ENCODE results near the gene PEX5L. TPM values are rescaled to one million over a fixed set of nuclear protein-coding genes. Genes with fewer than 3 reads are reported as not detected.

PEX5L gene
- 0.04 and 0.07 TPM in 2 replicates for polyA plus RNA-seq (2013)

GRCh38 chr3:180036671-180037455, at the start of gene PEX5L:
Gene PEX5L, minus strand, starts transcription at chr3:180036937. Its CDS starts 338 bp downstream, at chr3:180036599.
- no peaks in the 10 kb centered on the region for H3K36me3 ChIP-seq (ENCODE audit: control insufficient read depth in 1 of 2, insufficient read depth in 2 of 2, low read length in 2 of 2)
- no peak within 1 kb of the TSS for H2BK5ac ChIP-seq (ENCODE audit: low read depth, low read length, poor library complexity)
- no peak within 1 kb of the TSS for H3K23ac ChIP-seq (ENCODE audit: low read length)
- no peak within 1 kb of the TSS for H2AK5ac ChIP-seq (ENCODE audit: low read length)
- no peaks in the 10 kb centered on the region for H3K9me3 ChIP-seq (ENCODE audit: insufficient read depth, low read depth, low read length)
- H2BK12ac ChIP-seq (ENCODE audit: low read length): no peak within 1 kb of the TSS
- H4K12ac ChIP-seq (ENCODE audit: low read depth, low read length): no peak within 1 kb of the TSS
- no peak within 1 kb of the TSS for H3K18ac ChIP-seq (ENCODE audit: low read length)
- H3K79me1 ChIP-seq (ENCODE audit: low read length): no peaks in the 10 kb centered on the region
- peaks cover 14% of the 10 kb centered on the region for H3K27me3 ChIP-seq (ENCODE audit: insufficient read depth, low read length)
- peak within 1 kb of the TSS; percentile 99 for H3K4me2 ChIP-seq (ENCODE audit: low read length)
- WGBS (ENCODE audit: extremely low coverage, insufficient coverage, insufficient read length): no CpG with 5 or more reads among the region's 96 CpGs
- no peak within 1 kb of the TSS for H3K27ac ChIP-seq (ENCODE audit: low read depth, low read length)
- no peak within 1 kb of the TSS for H4K8ac ChIP-seq (ENCODE audit: low read depth, low read length)
- no peak within 1 kb of the TSS for H2BK120ac ChIP-seq (ENCODE audit: insufficient read depth, low read length, poor library complexity)
- no peak within 1 kb of the TSS for H3K14ac ChIP-seq (ENCODE audit: low read length)
- H3K4me1 ChIP-seq (ENCODE audit: control insufficient read depth in 1 of 2, insufficient read depth in 2 of 2, low read length in 2 of 2): peaks cover 0 to 3% of the 10 kb centered on the region in 2 experiments
- H3K9ac ChIP-seq (ENCODE audit: low read length): no peak within 1 kb of the TSS
- no peak within 1 kb of the TSS for H3K4ac ChIP-seq (ENCODE audit: low read depth, low read length)
- H3K4me3 ChIP-seq (ENCODE audit: low read depth, low read length): peak within 1 kb of the TSS; percentile 69
- no peak within 1 kb of the TSS for H4K91ac ChIP-seq (ENCODE audit: low read depth, low read length)
- peak; percentile 3 to 51 for DNase-seq
- peak within 1 kb of the TSS; percentile 71 for H2AFZ ChIP-seq (ENCODE audit: insufficient read depth, low read length, poor library complexity)
- no peaks in the 10 kb centered on the region for H3K79me2 ChIP-seq (ENCODE audit: control insufficient read depth, insufficient read depth, low read length, poor library complexity)

- no peak overlapping the region for H3K27ac ChIP-seq (ENCODE audit: low read depth, low read length)
- no peak overlapping the region for H2BK120ac ChIP-seq (ENCODE audit: insufficient read depth, low read length, poor library complexity)
- no peak overlapping the region for H2BK12ac ChIP-seq (ENCODE audit: low read length)
- H4K91ac ChIP-seq (ENCODE audit: low read depth, low read length): no peak overlapping the region
- no peak overlapping the region for H3K23ac ChIP-seq (ENCODE audit: low read length)
- H2BK5ac ChIP-seq (ENCODE audit: low read depth, low read length, poor library complexity): no peak overlapping the region
- no peak for DNase-seq
- no peaks in the 10 kb centered on the region for H3K36me3 ChIP-seq (ENCODE audit: control insufficient read depth in 1 of 2, insufficient read depth in 2 of 2, low read length in 2 of 2)
- H3K9me3 ChIP-seq (ENCODE audit: insufficient read depth, low read depth, low read length): peaks cover 2% of the 10 kb centered on the region
- H4K12ac ChIP-seq (ENCODE audit: low read depth, low read length): no peak overlapping the region
- H3K79me1 ChIP-seq (ENCODE audit: low read length): no peaks in the 10 kb centered on the region
- no CpG with 5 or more reads among the region's 2 CpGs for WGBS (ENCODE audit: extremely low coverage, insufficient coverage, insufficient read length)
- no peak overlapping the region for H3K9ac ChIP-seq (ENCODE audit: low read length)
- H3K14ac ChIP-seq (ENCODE audit: low read length): no peak overlapping the region
- no peak overlapping the region for H4K8ac ChIP-seq (ENCODE audit: low read depth, low read length)
- no peak overlapping the region for H2AK5ac ChIP-seq (ENCODE audit: low read length)
- H2AFZ ChIP-seq (ENCODE audit: insufficient read depth, low read length, poor library complexity): no peak overlapping the region
- no peak overlapping the region for H3K4me2 ChIP-seq (ENCODE audit: low read length)
- no peaks in the 10 kb centered on the region for H3K4me1 ChIP-seq (ENCODE audit: control insufficient read depth in 1 of 2, insufficient read depth in 2 of 2, low read length in 2 of 2)
- H3K79me2 ChIP-seq (ENCODE audit: control insufficient read depth, insufficient read depth, low read length, poor library complexity): no peaks in the 10 kb centered on the region
- no peak overlapping the region for H3K18ac ChIP-seq (ENCODE audit: low read length)
- no peak overlapping the region for H3K4me3 ChIP-seq (ENCODE audit: low read depth, low read length)
- H3K27me3 ChIP-seq (ENCODE audit: insufficient read depth, low read length): no peaks in the 10 kb centered on the region
- H3K4ac ChIP-seq (ENCODE audit: low read depth, low read length): no peak overlapping the region
Observed at GRCh38 chr3:180085122-180085710, 48.5 kb upstream of the PEX5L start.

- H2AK5ac ChIP-seq (ENCODE audit: low read length): no peak overlapping the region
- H2BK120ac ChIP-seq (ENCODE audit: insufficient read depth, low read length, poor library complexity): no peak overlapping the region
- no peak overlapping the region for H3K18ac ChIP-seq (ENCODE audit: low read length)
- no peak overlapping the region for H3K4me2 ChIP-seq (ENCODE audit: low read length)
- H3K23ac ChIP-seq (ENCODE audit: low read length): no peak overlapping the region
- H3K79me2 ChIP-seq (ENCODE audit: control insufficient read depth, insufficient read depth, low read length, poor library complexity): no peaks in the 10 kb centered on the region
- H3K27ac ChIP-seq (ENCODE audit: low read depth, low read length): no peak overlapping the region
- no peak overlapping the region for H2BK5ac ChIP-seq (ENCODE audit: low read depth, low read length, poor library complexity)
- no peaks in the 10 kb centered on the region for H3K79me1 ChIP-seq (ENCODE audit: low read length)
- H3K4me3 ChIP-seq (ENCODE audit: low read depth, low read length): no peak overlapping the region
- no peak overlapping the region for H3K4ac ChIP-seq (ENCODE audit: low read depth, low read length)
- H4K91ac ChIP-seq (ENCODE audit: low read depth, low read length): no peak overlapping the region
- H3K36me3 ChIP-seq (ENCODE audit: control insufficient read depth in 1 of 2, insufficient read depth in 2 of 2, low read length in 2 of 2): no peaks in the 10 kb centered on the region
- no peaks in the 10 kb centered on the region for H3K27me3 ChIP-seq (ENCODE audit: insufficient read depth, low read length)
- H3K4me1 ChIP-seq (ENCODE audit: control insufficient read depth in 1 of 2, insufficient read depth in 2 of 2, low read length in 2 of 2): no peaks in the 10 kb centered on the region
- DNase-seq: no peak
- no peak overlapping the region for H4K12ac ChIP-seq (ENCODE audit: low read depth, low read length)
- WGBS (ENCODE audit: extremely low coverage, insufficient coverage, insufficient read length): no CpG with 5 or more reads among the region's 2 CpGs
- H2AFZ ChIP-seq (ENCODE audit: insufficient read depth, low read length, poor library complexity): no peak overlapping the region
- no peak overlapping the region for H4K8ac ChIP-seq (ENCODE audit: low read depth, low read length)
- H3K14ac ChIP-seq (ENCODE audit: low read length): no peak overlapping the region
- H3K9ac ChIP-seq (ENCODE audit: low read length): no peak overlapping the region
- H2BK12ac ChIP-seq (ENCODE audit: low read length): no peak overlapping the region
- peaks cover 2% of the 10 kb centered on the region for H3K9me3 ChIP-seq (ENCODE audit: insufficient read depth, low read depth, low read length)
Observed at GRCh38 chr3:180082699-180083098, 46.0 kb upstream of the PEX5L start.

- Histone ChIP-seq H3K4ac (ENCODE audit: low read depth, low read length) (no peak overlapping the region), H3K36me3 (ENCODE audit: control insufficient read depth in 1 of 2, insufficient read depth in 2 of 2, low read length in 2 of 2) (no peaks in the 10 kb centered on the region), H2AK5ac (ENCODE audit: low read length) (no peak overlapping the region), H4K12ac (ENCODE audit: low read depth, low read length) (no peak overlapping the region), H2AFZ (ENCODE audit: insufficient read depth, low read length, poor library complexity) (no peak overlapping the region), H2BK120ac (ENCODE audit: insufficient read depth, low read length, poor library complexity) (no peak overlapping the region), H3K18ac (ENCODE audit: low read length) (no peak overlapping the region), H3K4me3 (ENCODE audit: low read depth, low read length) (no peak overlapping the region), H2BK12ac (ENCODE audit: low read length) (no peak overlapping the region), H3K9ac (ENCODE audit: low read length) (no peak overlapping the region), H3K14ac (ENCODE audit: low read length) (no peak overlapping the region), H3K27me3 (ENCODE audit: insufficient read depth, low read length) (no peaks in the 10 kb centered on the region), H3K9me3 (ENCODE audit: insufficient read depth, low read depth, low read length) (no peaks in the 10 kb centered on the region), H4K91ac (ENCODE audit: low read depth, low read length) (no peak overlapping the region), H4K8ac (ENCODE audit: low read depth, low read length) (no peak overlapping the region), H3K4me2 (ENCODE audit: low read length) (no peak overlapping the region), H2BK5ac (ENCODE audit: low read depth, low read length, poor library complexity) (no peak overlapping the region), H3K23ac (ENCODE audit: low read length) (no peak overlapping the region), H3K4me1 (ENCODE audit: control insufficient read depth in 1 of 2, insufficient read depth in 2 of 2, low read length in 2 of 2) (no peaks in the 10 kb centered on the region), H3K27ac (ENCODE audit: low read depth, low read length) (no peak overlapping the region), H3K79me1 (ENCODE audit: low read length) (no peaks in the 10 kb centered on the region), H3K79me2 (ENCODE audit: control insufficient read depth, insufficient read depth, low read length, poor library complexity) (no peaks in the 10 kb centered on the region)
- DNase-seq: no peak
- WGBS (ENCODE audit: extremely low coverage, insufficient coverage, insufficient read length): no CpG with 5 or more reads among the region's 2 CpGs
Observed at GRCh38 chr3:180078592-180078991, 41.9 kb upstream of the PEX5L start.

All from trophoblast cell (in vitro differentiated cells and primary cell).